ENCODE data around the gene IER5. TPM values are rescaled to one million over a fixed set of nuclear protein-coding genes. Genes with fewer than 3 reads are reported as not detected.
A peak's percentile ranks its signal among the peaks of the same experiment; 100 is the strongest.

The IER5 gene
- total and polyA plus RNA-seq, 2 of the 13 experiments (the other 11 are each of a cell fraction or from before 2014, with no cell fraction given) = 2.5 to 3.5 TPM

GRCh38 chr1:181105134-181106021 is 16.9 kb downstream of the IER5 start (continued):
- TF ChIP-seq ZNF580 (CRISPR knock-in tag; IDR thresholded peaks at IDR 0.05; ENCODE audit: borderline replicate concordance, low read depth) = peak; percentile 42; the same call in 1 of the 2 replicates
- TF ChIP-seq, protein P1, sequence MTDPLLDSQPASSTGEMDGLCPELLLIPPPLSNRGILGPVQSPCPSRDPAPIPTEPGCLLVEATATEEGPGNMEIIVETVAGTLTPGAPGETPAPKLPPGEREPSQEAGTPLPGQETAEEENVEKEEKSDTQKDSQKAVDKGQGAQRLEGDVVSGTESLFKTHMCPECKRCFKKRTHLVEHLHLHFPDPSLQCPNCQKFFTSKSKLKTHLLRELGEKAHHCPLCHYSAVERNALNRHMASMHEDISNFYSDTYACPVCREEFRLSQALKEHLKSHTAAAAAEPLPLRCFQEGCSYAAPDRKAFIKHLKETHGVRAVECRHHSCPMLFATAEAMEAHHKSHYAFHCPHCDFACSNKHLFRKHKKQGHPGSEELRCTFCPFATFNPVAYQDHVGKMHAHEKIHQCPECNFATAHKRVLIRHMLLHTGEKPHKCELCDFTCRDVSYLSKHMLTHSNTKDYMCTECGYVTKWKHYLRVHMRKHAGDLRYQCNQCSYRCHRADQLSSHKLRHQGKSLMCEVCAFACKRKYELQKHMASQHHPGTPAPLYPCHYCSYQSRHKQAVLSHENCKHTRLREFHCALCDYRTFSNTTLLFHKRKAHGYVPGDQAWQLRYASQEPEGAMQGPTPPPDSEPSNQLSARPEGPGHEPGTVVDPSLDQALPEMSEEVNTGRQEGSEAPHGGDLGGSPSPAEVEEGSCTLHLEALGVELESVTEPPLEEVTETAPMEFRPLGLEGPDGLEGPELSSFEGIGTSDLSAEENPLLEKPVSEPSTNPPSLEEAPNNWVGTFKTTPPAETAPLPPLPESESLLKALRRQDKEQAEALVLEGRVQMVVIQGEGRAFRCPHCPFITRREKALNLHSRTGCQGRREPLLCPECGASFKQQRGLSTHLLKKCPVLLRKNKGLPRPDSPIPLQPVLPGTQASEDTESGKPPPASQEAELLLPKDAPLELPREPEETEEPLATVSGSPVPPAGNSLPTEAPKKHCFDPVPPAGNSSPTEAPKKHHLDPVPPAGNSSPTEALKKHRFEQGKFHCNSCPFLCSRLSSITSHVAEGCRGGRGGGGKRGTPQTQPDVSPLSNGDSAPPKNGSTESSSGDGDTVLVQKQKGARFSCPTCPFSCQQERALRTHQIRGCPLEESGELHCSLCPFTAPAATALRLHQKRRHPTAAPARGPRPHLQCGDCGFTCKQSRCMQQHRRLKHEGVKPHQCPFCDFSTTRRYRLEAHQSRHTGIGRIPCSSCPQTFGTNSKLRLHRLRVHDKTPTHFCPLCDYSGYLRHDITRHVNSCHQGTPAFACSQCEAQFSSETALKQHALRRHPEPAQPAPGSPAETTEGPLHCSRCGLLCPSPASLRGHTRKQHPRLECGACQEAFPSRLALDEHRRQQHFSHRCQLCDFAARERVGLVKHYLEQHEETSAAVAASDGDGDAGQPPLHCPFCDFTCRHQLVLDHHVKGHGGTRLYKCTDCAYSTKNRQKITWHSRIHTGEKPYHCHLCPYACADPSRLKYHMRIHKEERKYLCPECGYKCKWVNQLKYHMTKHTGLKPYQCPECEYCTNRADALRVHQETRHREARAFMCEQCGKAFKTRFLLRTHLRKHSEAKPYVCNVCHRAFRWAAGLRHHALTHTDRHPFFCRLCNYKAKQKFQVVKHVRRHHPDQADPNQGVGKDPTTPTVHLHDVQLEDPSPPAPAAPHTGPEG (CRISPR knock-in tag; IDR thresholded peaks at IDR 0.05) = peak; percentile 30; the same call in 1 of the 2 replicates
- TF ChIP-seq HNRNPL (IDR thresholded peaks at IDR 0.05; ENCODE audit: low read depth, low read length) = 0 out of 2 replicates have a peak, but pooled peaks have one; percentile 23
- TF ChIP-seq AKNA (CRISPR knock-in tag; IDR thresholded peaks at IDR 0.05; ENCODE audit: borderline replicate concordance) = peak; percentile 69; the same call in 1 of the 2 replicates
- peak; percentile 83; the same call in 1 of the 2 replicates for TF ChIP-seq ZNF766 (CRISPR knock-in tag; IDR thresholded peaks at IDR 0.05; ENCODE audit: borderline replicate concordance)
- no peak for TF ChIP-seq E2F2 (CRISPR knock-in tag; IDR thresholded peaks at IDR 0.05; ENCODE audit: borderline replicate concordance)
- no peak for TF ChIP-seq ZNF800 (CRISPR knock-in tag; IDR thresholded peaks at IDR 0.05)
- no peak for TF ChIP-seq ZNF468 (CRISPR knock-in tag; IDR thresholded peaks at IDR 0.05)
- no peak for TF ChIP-seq NONO (IDR thresholded peaks at IDR 0.05)
- TF ChIP-seq NONO (CRISPR knock-in tag; conservative IDR thresholded peaks at IDR 0.05) = 0 out of 2 replicates have a peak, but pooled peaks have one; percentile 25
- TF ChIP-seq HDAC6 (IDR thresholded peaks at IDR 0.05; ENCODE audit: low read depth, low read length) = no peak
- TF ChIP-seq ZNF225 (CRISPR knock-in tag; IDR thresholded peaks at IDR 0.05) = 0 out of 2 replicates have a peak, but pooled peaks have one; percentile 10
- peak; percentile 39 for TF ChIP-seq XRCC5 (optimal IDR thresholded peaks at IDR 0.05; ENCODE audit: low read length)
